ENCODE results near the gene APBA3.

DNA sequence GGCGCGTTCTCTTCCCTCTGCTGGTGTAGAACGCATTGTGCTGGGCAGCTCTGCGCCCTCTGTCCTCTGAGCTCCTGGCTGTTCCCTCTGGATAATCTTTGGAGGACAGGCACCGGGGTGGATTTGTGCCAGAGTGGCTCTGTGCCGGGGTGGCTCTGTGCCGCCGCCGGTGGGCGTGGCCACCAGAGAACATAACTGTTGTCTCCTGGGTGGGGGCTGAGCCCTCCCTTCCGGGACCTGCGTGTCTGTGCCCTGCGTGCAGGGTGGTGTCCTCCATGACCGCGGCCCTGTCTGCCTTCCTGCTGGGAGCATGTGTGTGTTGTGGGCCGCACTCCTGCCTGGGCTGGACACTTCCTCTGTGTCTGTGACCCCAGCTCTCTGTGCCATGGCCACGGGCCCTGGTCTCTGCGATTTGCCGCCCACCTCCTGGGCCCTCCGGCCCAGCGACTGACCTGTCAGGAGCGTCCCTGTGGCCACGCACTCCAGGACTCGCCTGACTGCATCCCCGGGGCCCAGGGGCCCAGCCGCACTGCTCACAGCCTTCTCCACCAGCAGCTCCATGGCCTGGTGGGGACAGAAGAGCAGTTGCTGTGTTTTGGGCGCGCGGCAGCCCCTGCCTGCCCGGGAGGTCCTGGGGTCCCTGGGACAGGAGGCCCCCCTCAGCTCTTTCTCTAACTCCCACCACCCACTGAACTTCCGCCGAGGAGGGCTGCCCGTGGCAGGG lies 47.1 kb upstream of the APBA3 start:
- TF ChIP-seq, protein P1, sequence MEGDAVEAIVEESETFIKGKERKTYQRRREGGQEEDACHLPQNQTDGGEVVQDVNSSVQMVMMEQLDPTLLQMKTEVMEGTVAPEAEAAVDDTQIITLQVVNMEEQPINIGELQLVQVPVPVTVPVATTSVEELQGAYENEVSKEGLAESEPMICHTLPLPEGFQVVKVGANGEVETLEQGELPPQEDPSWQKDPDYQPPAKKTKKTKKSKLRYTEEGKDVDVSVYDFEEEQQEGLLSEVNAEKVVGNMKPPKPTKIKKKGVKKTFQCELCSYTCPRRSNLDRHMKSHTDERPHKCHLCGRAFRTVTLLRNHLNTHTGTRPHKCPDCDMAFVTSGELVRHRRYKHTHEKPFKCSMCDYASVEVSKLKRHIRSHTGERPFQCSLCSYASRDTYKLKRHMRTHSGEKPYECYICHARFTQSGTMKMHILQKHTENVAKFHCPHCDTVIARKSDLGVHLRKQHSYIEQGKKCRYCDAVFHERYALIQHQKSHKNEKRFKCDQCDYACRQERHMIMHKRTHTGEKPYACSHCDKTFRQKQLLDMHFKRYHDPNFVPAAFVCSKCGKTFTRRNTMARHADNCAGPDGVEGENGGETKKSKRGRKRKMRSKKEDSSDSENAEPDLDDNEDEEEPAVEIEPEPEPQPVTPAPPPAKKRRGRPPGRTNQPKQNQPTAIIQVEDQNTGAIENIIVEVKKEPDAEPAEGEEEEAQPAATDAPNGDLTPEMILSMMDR (IDR thresholded peaks at IDR 0.05; ENCODE audit: low read length): no peak
- TF ChIP-seq EZH2 (optimal IDR thresholded peaks at IDR 0.05; ENCODE audit: low read depth, low read length) (no peak), EZH2phosphoT487 (IDR thresholded peaks at IDR 0.05; ENCODE audit: low read length) (no peak)

Measured in MM.1S (cell line).